PC-3 (cell line): Measurements from ENCODE around the gene C1orf53.

Experiments
- EZH2 ChIP-seq: fragments of 300-600 bp; sonication (generic); IDR thresholded peaks from one replicate; pipeline ENCODE4 v1.6.1; 2017; ENCODE audit warnings: antibody characterized with exemption, mild to moderate bottlenecking, low read length; ENCODE audit not compliant: unreplicated experiment
- EZH2phosphoT487 ChIP-seq: fragments of 300-600 bp; sonication (generic); IDR thresholded peaks from 2 replicates; pipeline ENCODE4 v1.6.1; 2018; ENCODE audit warnings: mild to moderate bottlenecking, antibody characterized with exemption, low read length, borderline replicate concordance
- TF ChIP-seq, protein P1 (sequence below): fragments of 300-600 bp; sonication (generic); conservative IDR thresholded peaks from 2 replicates; pipeline ENCODE4 v1.5.1; 2017; ENCODE audit warnings: antibody characterized with exemption, low read depth, mild to moderate bottlenecking, low read length

- TF ChIP-seq, protein P1, sequence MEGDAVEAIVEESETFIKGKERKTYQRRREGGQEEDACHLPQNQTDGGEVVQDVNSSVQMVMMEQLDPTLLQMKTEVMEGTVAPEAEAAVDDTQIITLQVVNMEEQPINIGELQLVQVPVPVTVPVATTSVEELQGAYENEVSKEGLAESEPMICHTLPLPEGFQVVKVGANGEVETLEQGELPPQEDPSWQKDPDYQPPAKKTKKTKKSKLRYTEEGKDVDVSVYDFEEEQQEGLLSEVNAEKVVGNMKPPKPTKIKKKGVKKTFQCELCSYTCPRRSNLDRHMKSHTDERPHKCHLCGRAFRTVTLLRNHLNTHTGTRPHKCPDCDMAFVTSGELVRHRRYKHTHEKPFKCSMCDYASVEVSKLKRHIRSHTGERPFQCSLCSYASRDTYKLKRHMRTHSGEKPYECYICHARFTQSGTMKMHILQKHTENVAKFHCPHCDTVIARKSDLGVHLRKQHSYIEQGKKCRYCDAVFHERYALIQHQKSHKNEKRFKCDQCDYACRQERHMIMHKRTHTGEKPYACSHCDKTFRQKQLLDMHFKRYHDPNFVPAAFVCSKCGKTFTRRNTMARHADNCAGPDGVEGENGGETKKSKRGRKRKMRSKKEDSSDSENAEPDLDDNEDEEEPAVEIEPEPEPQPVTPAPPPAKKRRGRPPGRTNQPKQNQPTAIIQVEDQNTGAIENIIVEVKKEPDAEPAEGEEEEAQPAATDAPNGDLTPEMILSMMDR: no peak
- no peak for TF ChIP-seq EZH2
- TF ChIP-seq EZH2phosphoT487: no peak
Observed at GRCh38 chr1:197920067-197920396, 17.6 kb downstream of the C1orf53 start.
